A673 (cell line): Measurements from ENCODE around the gene STX11. TPM values are rescaled to one million over a fixed set of nuclear protein-coding genes. Genes with fewer than 3 reads are reported as not detected.

Source experiments
- BruUV-seq: library from RNA; stranded (reverse); fragments of 400-500 nt; replicated peaks from 2 replicates; lab custom pipeline; 2021; lab: Mats Ljungman, UMichigan
- CTCF ChIA-PET: fragments of 300-600 bp; sonication (Branson Sonifier 250); formaldehyde crosslinking; loops from one replicate; lab custom pipeline; 2022; ENCODE audit warnings: antibody characterized with exemption; lab: Charles Lee
- POLR2A ChIA-PET: fragments of 300-600 bp; sonication (Branson Sonifier 250); formaldehyde crosslinking; loops from one replicate; lab custom pipeline; 2022; ENCODE audit warnings: antibody characterized with exemption; ENCODE audit not compliant: low non-redundant PET; lab: Charles Lee
- DNase-seq: peaks from one replicate; pipeline ENCODE4 v3.0.0-alpha.2; 2015; ENCODE audit warnings: low spot score
- H3K27ac ChIP-seq: fragments of 200-600 bp; sonication (generic); 2 replicates; pipeline ENCODE4 v1.5.1; 2016; ENCODE audit warnings: mixed run types, low read depth, mild to moderate bottlenecking, mixed read lengths, antibody characterized with exemption, low read length; ENCODE audit not compliant: poor library complexity, severe bottlenecking
- H3K27me3 ChIP-seq: fragments of 200-600 bp; sonication (generic); replicated peaks from 2 replicates; pipeline ENCODE4 v1.6.1; 2017; ENCODE audit warnings: mixed run types, low read depth, mild to moderate bottlenecking, mixed read lengths, antibody characterized with exemption, low read length; ENCODE audit not compliant: insufficient read depth, poor library complexity
- H3K36me3 ChIP-seq: fragments of 200-600 bp; sonication (generic); 2 replicates; pipeline ENCODE4 v1.6.1; 2016; ENCODE audit warnings: mixed run types, mild to moderate bottlenecking, mixed read lengths, antibody characterized with exemption, low read length; ENCODE audit not compliant: insufficient read depth, poor library complexity, severe bottlenecking
- H3K4me1 ChIP-seq: fragments of 200-600 bp; sonication (generic); 2 replicates; pipeline ENCODE4 v1.6.1; 2017; ENCODE audit warnings: mixed run types, mild to moderate bottlenecking, mixed read lengths, antibody characterized with exemption, low read length; ENCODE audit not compliant: insufficient read depth, poor library complexity, severe bottlenecking
- H3K4me3 ChIP-seq: fragments of 200-600 bp; sonication (generic); 2 replicates; pipeline ENCODE4 v1.5.1; 2016; ENCODE audit warnings: low read depth, mixed run types, mild to moderate bottlenecking, mixed read lengths, low read length; ENCODE audit not compliant: poor library complexity, severe bottlenecking
- H3K9me3 ChIP-seq: fragments of 200-600 bp; sonication (generic); 2 replicates; pipeline ENCODE4 v1.6.1; 2016; ENCODE audit warnings: mixed run types, low read depth, mild to moderate bottlenecking, mixed read lengths, antibody characterized with exemption, low read length; ENCODE audit not compliant: poor library complexity, severe bottlenecking
- CTCF ChIP-seq: fragments of 300-800, 200-600 bp; sonication (generic); conservative IDR thresholded peaks from 2 replicates; pipeline ENCODE4 v1.5.1; 2017; ENCODE audit warnings: low read depth, mild to moderate bottlenecking, antibody characterized with exemption, low read length, moderate library complexity, mixed read lengths
- EZH2 ChIP-seq: fragments of 200-600 bp; sonication (generic); IDR thresholded peaks from 2 replicates; pipeline ENCODE4 v1.6.1; 2017; ENCODE audit warnings: borderline replicate concordance, low read depth, mild to moderate bottlenecking, mixed read lengths, antibody characterized with exemption, low read length; ENCODE audit not compliant: poor library complexity, severe bottlenecking
- intact Hi-C: fragments of 100-400 bp; cut with micrococcal nuclease; formaldehyde crosslinking; loops from one replicate; pipeline ENCODE4 v1.10.0; 2022; ENCODE audit not compliant: unreplicated experiment
- total RNA-seq: library from RNA; stranded (reverse); gene quantifications from 2 replicates; pipeline ENCODE4 v1.2.3, GENCODE V29; 2021

The STX11 gene
- total RNA-seq, 1 experiment from 2014 or later: 0.30 TPM

- TF ChIP-seq EZH2 (no peak), CTCF (peak; percentile 73)
- H3K27ac ChIP-seq: no peak overlapping the region
- intact Hi-C loops: loop anchor here (2.0 to 10.0 kb wide), 6 partner anchors 180 to 1530 kb away; partner anchors contain the start of gene UTRN
- H3K9me3 ChIP-seq: no peaks in the 10 kb centered on the region
- peak; percentile 85 for DNase-seq
- no TSS peak for BruUV-seq
- H3K36me3 ChIP-seq: no peaks in the 10 kb centered on the region
- CTCF ChIA-PET: interaction anchor here (0.9 to 1.1 kb wide), 2 partner anchors 377 to 1528 kb away, joined by 3 to 5 read pairs; no protein-coding TSS in a partner anchor
- no peak overlapping the region for H3K4me3 ChIP-seq
- H3K27me3 ChIP-seq: no peaks in the 10 kb centered on the region
- POLR2A ChIA-PET: no interaction called here
- H3K4me1 ChIP-seq: no peaks in the 10 kb centered on the region
These were observed 45.3 kb upstream of the STX11 start for GRCh38 chr6:144104898-144105487.

- no peaks in the 10 kb centered on the region for H3K36me3 ChIP-seq
- no peak overlapping the region for H3K27ac ChIP-seq
- H3K4me1 ChIP-seq: no peaks in the 10 kb centered on the region
- BruUV-seq: no TSS peak
- POLR2A ChIA-PET: no interaction called here
- intact Hi-C loops: loop anchor here (2.0 to 10.0 kb wide), 6 partner anchors 111 to 1529 kb away; partner anchors contain the start of gene UTRN
- H3K9me3 ChIP-seq: no peaks in the 10 kb centered on the region
- DNase-seq: no peak
- CTCF ChIA-PET: no interaction called here
- H3K4me3 ChIP-seq: no peak overlapping the region
- no peak for TF ChIP-seq EZH2
- TF ChIP-seq CTCF: no peak
- H3K27me3 ChIP-seq: no peaks in the 10 kb centered on the region
These were observed 44.1 kb upstream of the STX11 start for GRCh38 chr6:144106206-144106605.

DNA sequence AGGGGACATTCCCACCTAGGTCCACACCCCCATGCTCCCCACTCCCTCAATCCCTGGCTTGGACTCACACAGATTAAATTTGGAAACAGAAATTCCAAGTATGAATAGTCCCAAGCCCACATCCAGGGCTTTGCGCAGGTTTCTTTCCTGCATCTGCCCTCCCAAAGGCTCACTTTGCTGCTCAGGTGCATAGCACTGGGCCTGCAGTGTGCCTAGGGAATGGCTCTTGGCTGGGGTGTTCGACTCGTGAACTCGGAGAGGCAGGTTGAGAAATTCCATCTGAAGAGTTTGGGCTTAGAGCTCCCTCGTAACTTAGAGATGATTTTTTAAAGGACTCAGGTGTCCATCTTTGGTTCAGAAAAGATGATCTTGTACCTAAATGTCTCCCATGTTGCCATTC, 40.1 kb upstream of the STX11 start:
- TF ChIP-seq EZH2: no peak
- TF ChIP-seq CTCF: no peak
- H3K36me3 ChIP-seq: no peaks in the 10 kb centered on the region
- no peak overlapping the region for H3K27ac ChIP-seq
- no peaks in the 10 kb centered on the region for H3K27me3 ChIP-seq
- ChIA-PET CTCF (no interaction called here), POLR2A (no interaction called here)
- intact Hi-C loops: no loop called here
- no peak overlapping the region for H3K4me3 ChIP-seq
- DNase-seq: no peak
- no peaks in the 10 kb centered on the region for H3K4me1 ChIP-seq
- BruUV-seq: no TSS peak
- H3K9me3 ChIP-seq: no peaks in the 10 kb centered on the region
